Body of pancreas (tissue), 4 donors: ENCODE measurements around the gene MSL1. TPM values are rescaled to one million over a fixed set of nuclear protein-coding genes. Genes with fewer than 3 reads are reported as not detected.

Source experiments
- ATAC-seq: fragments of 150-250 bp; one replicate; pipeline ENCODE4 v1.9.1; 2016
- DNase-seq, 4 donors: peaks; one replicate each; pipeline ENCODE4 v3.0.0-alpha.2; 2019
- H3K27ac ChIP-seq, 4 donors: fragments of 200-600 bp; sonication (generic); 1 replicate in 3 of 4; 2 replicates in 1 of 4; pipeline versions ENCODE4 v1.5.1 to v1.6.1; 2016 to 2019; ENCODE audit warnings: mild to moderate bottlenecking in 1 of 4, mixed read lengths in 1 of 4, moderate library complexity in 1 of 4
- H3K27me3 ChIP-seq, 2 donors: fragments of 200-600 bp; sonication (generic); one replicate each; pipeline ENCODE4 v1.6.0; 2016; ENCODE audit warnings: mild to moderate bottlenecking in 1 of 2
- H3K36me3 ChIP-seq, 2 donors: fragments of 200-600 bp; sonication (generic); replicated peaks in 1 of 2; 2 replicates each; pipeline ENCODE4 v1.5.1; 2016; ENCODE audit warnings: low read depth in 2 of 2; ENCODE audit not compliant: insufficient read depth in 1 of 2
- H3K4me1 ChIP-seq: fragments of 200-600 bp; sonication (generic); one replicate; pipeline ENCODE4 v1.6.0; 2016
- H3K4me3 ChIP-seq, 2 donors: fragments of 200-600 bp; sonication (generic); 1 replicate in 1 of 2; 2 replicates in 1 of 2; pipeline ENCODE4 v1.5.1; 2016 to 2019
- H3K9me3 ChIP-seq, 3 donors: fragments of 200-600 bp; sonication (generic); 1 replicate in 2 of 3; 2 replicates in 1 of 3; pipeline ENCODE4 v1.5.1; 2016
- CTCF ChIP-seq, 7 experiments: fragments of 450-650 bp in 4 of 7; fragments of 200-600 bp in 3 of 7; sonication (generic) in 3 of 7; IDR thresholded peaks; one replicate each; pipeline ENCODE4 v1.5.1; 2016 to 2019; ENCODE audit warnings: antibody characterized with exemption in 7 of 7
- POLR2A ChIP-seq, 3 donors: fragments of 450-650 bp; IDR thresholded peaks; one replicate each; pipeline ENCODE4 v1.6.1; 2016; ENCODE audit warnings: antibody characterized with exemption in 3 of 3, mild to moderate bottlenecking in 2 of 3
- WGBS, 2 donors: methylation state at CpG; one replicate each; pipeline ENCODE4 v1.1.5; 2017; 5-methylcytosine and 5-hydroxymethylcytosine counted together
- intact Hi-C: fragments of 100-400 bp; cut with DNase I; formaldehyde crosslinking; loops from one replicate; pipeline ENCODE4 v1.15.1; 2023
- total RNA-seq, 2 donors: library from RNA; depleted of rRNA; stranded (reverse); fragments of >200 nt; gene quantifications; one replicate each; pipeline ENCODE4 v1.1.0, GENCODE V29; 2016

The MSL1 gene
- total RNA-seq, 2 donors from 2014 or later = 75.5 to 157 TPM

DNA sequence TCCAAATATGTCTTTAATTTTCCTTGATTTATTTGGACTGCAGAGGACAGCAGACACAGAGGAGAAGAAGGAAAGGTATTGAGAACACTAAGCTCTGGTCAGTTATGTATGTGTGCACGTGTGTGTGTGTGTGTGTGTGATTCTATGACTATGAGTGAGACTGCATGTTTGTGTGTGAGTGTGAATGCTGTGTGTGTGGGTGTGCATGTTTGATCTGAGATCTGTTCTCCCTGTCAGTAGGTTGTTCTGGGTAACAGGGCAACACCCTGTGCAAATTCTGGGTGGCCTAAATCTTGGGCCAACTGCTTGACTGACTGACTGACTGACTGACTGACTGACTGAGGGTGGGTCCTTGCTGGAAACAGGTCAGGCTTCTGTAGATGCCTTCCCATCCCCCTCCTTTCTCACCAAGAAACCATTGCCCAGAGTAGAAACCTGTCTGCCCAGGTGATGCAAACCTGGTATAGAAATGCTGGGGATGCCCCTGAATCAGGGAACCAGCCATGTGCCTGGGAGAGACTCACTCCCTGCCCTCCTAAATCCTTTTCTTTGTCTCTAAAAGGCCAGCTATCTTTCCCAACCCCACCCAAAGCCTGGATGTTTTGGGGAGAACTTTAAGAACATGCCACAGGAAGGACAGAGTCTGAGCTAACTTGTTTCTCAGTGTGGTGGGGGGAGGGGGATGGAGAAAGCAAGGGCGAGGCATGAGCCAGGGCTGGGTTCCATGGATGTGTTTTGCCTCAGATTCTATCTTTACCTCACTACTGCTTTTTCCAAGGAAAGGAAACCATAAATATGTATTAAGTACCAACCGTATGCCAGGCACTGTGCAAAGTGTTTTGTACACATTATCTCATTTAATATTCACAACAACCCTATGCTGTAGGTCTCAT, 16.9 kb upstream of the MSL1 start:
- intact Hi-C loops = no loop called here
- Histone ChIP-seq H3K27ac (peak overlapping the region in 3 of 4 donors; percentile 37 to 75 (median 45)), H3K36me3 (no peaks in the 10 kb centered on the region), H3K4me1 (peaks cover 70% of the 10 kb centered on the region), H3K9me3 (no peaks in the 10 kb centered on the region), H3K27me3 (no peaks in the 10 kb centered on the region), H3K4me3 (no peak overlapping the region)
- DNase-seq (no peak), ATAC-seq (no peak)
- 75 to 79% methylated on average over 3 of the region's 3 CpGs for WGBS, 2 donors
- no peak for TF ChIP-seq POLR2A (IDR thresholded peaks at IDR 0.05)
- TF ChIP-seq CTCF (IDR thresholded peaks at IDR 0.05) = no peak

- H3K4me3 ChIP-seq = no peak overlapping the region
- intact Hi-C loops = no loop called here
- H3K4me1 ChIP-seq = peaks cover 74% of the 10 kb centered on the region
- no peaks in the 10 kb centered on the region for H3K27me3 ChIP-seq
- no peaks in the 10 kb centered on the region for H3K9me3 ChIP-seq
- no peak for DNase-seq
- no peak for TF ChIP-seq POLR2A (IDR thresholded peaks at IDR 0.05)
- TF ChIP-seq CTCF (IDR thresholded peaks at IDR 0.05) = no peak
- H3K36me3 ChIP-seq = no peaks in the 10 kb centered on the region
- peak overlapping the region in 3 of 4 donors; percentile 14 to 89 (median 85) for H3K27ac ChIP-seq
- WGBS, 2 donors = 76 to 95% methylated on average over 4 to 5 of the region's 5 CpGs
- ATAC-seq = no peak
These were observed 15.7 kb upstream of the MSL1 start for GRCh38 chr17:40105861-40106759.

- DNase-seq = no peak
- H3K9me3 ChIP-seq = no peaks in the 10 kb centered on the region
- no peak overlapping the region for H3K4me3 ChIP-seq
- H3K27me3 ChIP-seq = no peaks in the 10 kb centered on the region
- 76 to 78% methylated on average over 20 of the region's 20 CpGs for WGBS, 2 donors
- peak overlapping the region; percentile 85 to 97 (median 91) for H3K27ac ChIP-seq
- intact Hi-C loops = no loop called here
- ATAC-seq = no peak
- H3K36me3 ChIP-seq = no peaks in the 10 kb centered on the region
- H3K4me1 ChIP-seq = peaks cover 74% of the 10 kb centered on the region
- TF ChIP-seq CTCF (IDR thresholded peaks at IDR 0.05) (no peak), POLR2A (IDR thresholded peaks at IDR 0.05) (no peak)
These were observed 14.8 kb upstream of the MSL1 start for GRCh38 chr17:40106760-40107521.

DNA sequence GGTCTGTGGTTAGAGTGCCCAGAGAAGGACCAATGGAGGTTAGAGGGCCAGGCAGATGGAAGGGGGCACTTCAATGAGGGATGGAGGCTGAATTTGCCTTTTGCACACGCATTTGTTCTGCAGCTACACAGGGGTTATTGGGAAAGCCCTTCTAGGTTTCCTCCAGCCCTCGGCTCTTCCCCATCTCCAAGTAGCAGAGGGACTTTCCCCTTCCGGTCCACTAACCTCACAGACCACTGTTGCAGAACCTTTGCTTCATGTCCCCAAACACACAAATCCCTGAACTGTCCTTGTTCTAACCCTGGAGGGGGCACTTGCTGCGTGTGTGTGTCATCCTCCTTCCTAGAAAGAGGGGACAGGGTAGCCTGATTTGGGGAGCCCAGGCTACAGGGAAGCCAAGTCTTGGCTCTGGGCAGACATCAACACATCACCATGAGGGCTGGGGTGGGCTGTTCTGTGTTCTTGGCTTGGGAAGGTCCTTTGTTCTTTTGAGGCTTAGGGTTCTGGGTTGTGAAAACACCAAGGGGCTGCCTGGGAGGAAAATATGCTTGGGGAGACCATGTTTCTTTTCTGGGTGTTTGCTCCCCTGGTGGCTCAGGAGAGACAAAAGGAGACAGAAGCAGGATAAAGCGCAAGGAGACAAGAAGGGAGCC, 14.1 kb upstream of the MSL1 start:
- ATAC-seq = no peak
- TF ChIP-seq POLR2A (IDR thresholded peaks at IDR 0.05) = no peak
- no peak for TF ChIP-seq CTCF (IDR thresholded peaks at IDR 0.05)
- Histone ChIP-seq H3K4me1 (peaks cover 74% of the 10 kb centered on the region), H3K4me3 (no peak overlapping the region), H3K27ac (peak overlapping the region; percentile 85 to 97 (median 91)), H3K27me3 (no peaks in the 10 kb centered on the region), H3K9me3 (no peaks in the 10 kb centered on the region), H3K36me3 (no peaks in the 10 kb centered on the region)
- peak in 1 of 4 donors; percentile 50 for DNase-seq
- WGBS, 2 donors = 43 to 59% methylated on average over 5 of the region's 5 CpGs
- intact Hi-C loops = no loop called here
